Measurements from ENCODE around the gene NAPA. TPM values are rescaled to one million over a fixed set of nuclear protein-coding genes. Genes with fewer than 3 reads are reported as not detected.

Gene NAPA
- total and polyA plus RNA-seq, 4 donors, result 65.7 to 140 (median 124) TPM

- H3K9me3 ChIP-seq (ENCODE audit: control insufficient read depth in 4 of 4, insufficient read depth in 3 of 4, low read length in 3 of 4), result peaks cover 0 to 4% (median 0%) of the 10 kb centered on the region in 4 donors
- H3K4me1 ChIP-seq (ENCODE audit: control insufficient read depth in 5 of 5, insufficient read depth in 5 of 5, low read length in 5 of 5), result peaks cover 0 to 1% (median 0%) of the 10 kb centered on the region in 5 donors
- no peak overlapping the region for H3K9ac ChIP-seq (ENCODE audit: insufficient read depth in 1 of 2, low read length in 2 of 2)
- no peak overlapping the region for H3K4me3 ChIP-seq
- TF ChIP-seq CTCF (IDR thresholded peaks at IDR 0.05; ENCODE audit: control extremely low read depth, extremely low read depth), result no peak
- no peak overlapping the region for H3K27ac ChIP-seq (ENCODE audit: low read depth in 1 of 2, low read length in 1 of 2)
- 31 to 34% methylated on average over 5 of the region's 5 CpGs for WGBS, 2 donors
- DNase-seq, result no peak
- ATAC-seq (ENCODE audit: insufficient read depth, low FRiP score), result no peak
- H3K36me3 ChIP-seq (ENCODE audit: control insufficient read depth in 4 of 4, insufficient read depth in 4 of 4, low read length in 4 of 4), result no peaks in the 10 kb centered on the region
- H3K27me3 ChIP-seq (ENCODE audit: control insufficient read depth in 3 of 3, insufficient read depth in 3 of 3, low read length in 2 of 3), result peaks cover 3 to 11% (median 7%) of the 10 kb centered on the region in 3 donors
Observed at GRCh38 chr19:47438793-47439220, 76.1 kb downstream of the NAPA start.

Other genes starting within 250 kb of the NAPA start
- 10 to 100 TPM in 1 of 2 donors, 1 to 10 TPM in 1; 2.4 to 33.5 TPM for gene INAFM1, start 240.2 kb downstream of the NAPA start, total RNA-seq
- 10 to 100 TPM; 12.0 to 12.1 TPM for gene INAFM1, start 240.2 kb downstream of the NAPA start, polyA plus RNA-seq
- 10 to 100 TPM in 1 of 2 donors, 1 to 10 TPM in 1; 9.6 to 81.2 TPM for gene C5AR1, start 205.2 kb downstream of the NAPA start, total RNA-seq
- gene C5AR1, start 205.2 kb downstream of the NAPA start, polyA plus RNA-seq, result 100 to 1,000 TPM in 1 of 2 donors, 1 to 10 TPM in 1; 9.4 to 156 TPM
- gene C5AR2, start 182.9 kb downstream of the NAPA start, total RNA-seq, result 10 to 100 TPM in 1 of 2 donors, 1 to 10 TPM in 1; 2.7 to 12.6 TPM
- gene C5AR2, start 182.9 kb downstream of the NAPA start, polyA plus RNA-seq, result 10 to 100 TPM in 1 of 2 donors, 1 to 10 TPM in 1; 1.0 to 17.4 TPM
- gene DHX34, start 165.7 kb downstream of the NAPA start, total RNA-seq, result 10 to 100 TPM; 14.8 to 18.2 TPM
- 10 to 100 TPM; 13.5 to 24.2 TPM for gene DHX34, start 165.7 kb downstream of the NAPA start, polyA plus RNA-seq
- gene MEIS3, start 95.5 kb downstream of the NAPA start, total RNA-seq, result 10 to 100 TPM in 1 of 2 donors, 1 to 10 TPM in 1; 8.6 to 10.2 TPM
- 1 to 10 TPM; 3.8 to 7.3 TPM for gene MEIS3, start 95.5 kb downstream of the NAPA start, polyA plus RNA-seq
- gene SLC8A2, start 43.2 kb downstream of the NAPA start, total RNA-seq, result under 1 TPM; 0.15 to 0.26 TPM
- gene SLC8A2, start 43.2 kb downstream of the NAPA start, polyA plus RNA-seq, result under 1 TPM; 0.10 to 0.14 TPM
- gene KPTN, start 30.8 kb downstream of the NAPA start, total RNA-seq, result 10 to 100 TPM in 1 of 2 donors, 1 to 10 TPM in 1; 4.6 to 13.6 TPM
- gene KPTN, start 30.8 kb downstream of the NAPA start, polyA plus RNA-seq, result 10 to 100 TPM; 12.1 to 15.7 TPM
- under 1 TPM in 1 of 2 donors, not detected in 1; 0.52 TPM for gene ZNF541, start 58.1 kb upstream of the NAPA start, total RNA-seq
- under 1 TPM; 0.12 to 0.24 TPM for gene ZNF541, start 58.1 kb upstream of the NAPA start, polyA plus RNA-seq
- 10 to 100 TPM in 1 of 2 donors, 1 to 10 TPM in 1; 6.6 to 16.1 TPM for gene BICRA, start 94.1 kb upstream of the NAPA start, total RNA-seq
- gene BICRA, start 94.1 kb upstream of the NAPA start, polyA plus RNA-seq, result 1 to 10 TPM; 6.1 to 6.9 TPM
- 100 to 1,000 TPM; 177 to 190 TPM for gene EHD2, start 198.4 kb upstream of the NAPA start, total RNA-seq
- 10 to 100 TPM; 68.0 to 76.5 TPM for gene EHD2, start 198.4 kb upstream of the NAPA start, polyA plus RNA-seq
- 100 to 1,000 TPM; 146 to 188 TPM for gene NOP53, start 230.5 kb upstream of the NAPA start, total RNA-seq
- gene NOP53, start 230.5 kb upstream of the NAPA start, polyA plus RNA-seq, result 100 to 1,000 TPM; 198 to 498 TPM